Measurements from ENCODE around the gene KRT78. TPM values are rescaled to one million over a fixed set of nuclear protein-coding genes. Genes with fewer than 3 reads are reported as not detected.

KRT78 gene
- total RNA-seq, 1 donor from 2014 or later, result not detected

DNA sequence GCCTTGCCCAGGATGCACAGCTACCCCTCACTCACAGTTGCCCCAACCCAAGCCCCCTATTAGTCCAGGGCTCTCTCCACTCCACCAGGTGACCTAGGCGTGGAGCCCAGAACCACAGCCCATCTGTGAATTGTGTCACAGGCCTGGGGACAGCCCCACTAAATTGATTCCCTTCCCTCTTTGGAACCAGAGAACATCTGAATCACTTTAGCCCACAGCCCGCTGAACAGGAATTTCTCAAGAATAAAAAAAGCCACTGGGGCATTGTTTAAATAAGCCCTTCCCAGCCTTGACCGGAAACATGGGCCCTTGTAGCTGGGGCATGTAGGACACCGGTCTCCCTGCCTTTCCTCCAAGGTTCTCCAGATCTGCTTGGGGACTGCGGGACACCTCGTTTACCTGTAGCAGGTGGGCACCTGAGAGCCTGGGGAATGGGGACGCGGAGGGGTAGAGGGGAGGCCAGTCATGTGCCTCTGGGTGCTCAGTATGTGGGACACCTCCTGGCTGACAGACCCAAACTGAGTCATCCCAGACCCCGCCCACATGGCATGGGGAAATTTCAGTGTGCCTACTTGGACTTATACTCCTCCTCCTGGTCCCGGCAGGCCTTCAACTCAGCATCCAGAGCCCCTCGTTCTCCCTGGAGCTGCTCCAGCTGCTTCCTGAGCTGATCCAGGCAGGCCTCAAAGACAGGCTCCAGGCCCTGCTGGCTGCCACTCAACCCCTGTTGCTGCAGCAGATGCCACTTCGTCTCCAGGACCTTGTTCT is 1.3 kb downstream of the KRT78 start:
- no peak for DNase-seq (ENCODE audit: low spot score, unreplicated experiment)
- Mint-ChIP-seq H3K9me3 (ENCODE audit: low read depth) (no peaks in the 10 kb centered on the region), H3K27me3 (peaks cover 34% of the 10 kb centered on the region), H3K36me3 (ENCODE audit: insufficient read depth) (no peaks in the 10 kb centered on the region), H3K27ac (no peak overlapping the region), H3K4me1 (ENCODE audit: low read depth) (no peaks in the 10 kb centered on the region), H3K4me3 (ENCODE audit: low read depth) (no peak overlapping the region)
- TF ChIP-seq, protein P1, sequence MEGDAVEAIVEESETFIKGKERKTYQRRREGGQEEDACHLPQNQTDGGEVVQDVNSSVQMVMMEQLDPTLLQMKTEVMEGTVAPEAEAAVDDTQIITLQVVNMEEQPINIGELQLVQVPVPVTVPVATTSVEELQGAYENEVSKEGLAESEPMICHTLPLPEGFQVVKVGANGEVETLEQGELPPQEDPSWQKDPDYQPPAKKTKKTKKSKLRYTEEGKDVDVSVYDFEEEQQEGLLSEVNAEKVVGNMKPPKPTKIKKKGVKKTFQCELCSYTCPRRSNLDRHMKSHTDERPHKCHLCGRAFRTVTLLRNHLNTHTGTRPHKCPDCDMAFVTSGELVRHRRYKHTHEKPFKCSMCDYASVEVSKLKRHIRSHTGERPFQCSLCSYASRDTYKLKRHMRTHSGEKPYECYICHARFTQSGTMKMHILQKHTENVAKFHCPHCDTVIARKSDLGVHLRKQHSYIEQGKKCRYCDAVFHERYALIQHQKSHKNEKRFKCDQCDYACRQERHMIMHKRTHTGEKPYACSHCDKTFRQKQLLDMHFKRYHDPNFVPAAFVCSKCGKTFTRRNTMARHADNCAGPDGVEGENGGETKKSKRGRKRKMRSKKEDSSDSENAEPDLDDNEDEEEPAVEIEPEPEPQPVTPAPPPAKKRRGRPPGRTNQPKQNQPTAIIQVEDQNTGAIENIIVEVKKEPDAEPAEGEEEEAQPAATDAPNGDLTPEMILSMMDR (IDR thresholded peaks at IDR 0.05; ENCODE audit: unreplicated experiment), result no peak

GRCh38 chr12:52846356-52846970 is 2.3 kb downstream of the KRT78 start:
- Mint-ChIP-seq H3K4me1 (ENCODE audit: low read depth) (no peaks in the 10 kb centered on the region), H3K27me3 (peaks cover 26% of the 10 kb centered on the region), H3K36me3 (ENCODE audit: insufficient read depth) (no peaks in the 10 kb centered on the region), H3K9me3 (ENCODE audit: low read depth) (no peaks in the 10 kb centered on the region), H3K27ac (no peak overlapping the region), H3K4me3 (ENCODE audit: low read depth) (no peak overlapping the region)
- DNase-seq (ENCODE audit: low spot score, unreplicated experiment), result no peak
- TF ChIP-seq, protein P1 (IDR thresholded peaks at IDR 0.05; ENCODE audit: unreplicated experiment), result no peak

DNA sequence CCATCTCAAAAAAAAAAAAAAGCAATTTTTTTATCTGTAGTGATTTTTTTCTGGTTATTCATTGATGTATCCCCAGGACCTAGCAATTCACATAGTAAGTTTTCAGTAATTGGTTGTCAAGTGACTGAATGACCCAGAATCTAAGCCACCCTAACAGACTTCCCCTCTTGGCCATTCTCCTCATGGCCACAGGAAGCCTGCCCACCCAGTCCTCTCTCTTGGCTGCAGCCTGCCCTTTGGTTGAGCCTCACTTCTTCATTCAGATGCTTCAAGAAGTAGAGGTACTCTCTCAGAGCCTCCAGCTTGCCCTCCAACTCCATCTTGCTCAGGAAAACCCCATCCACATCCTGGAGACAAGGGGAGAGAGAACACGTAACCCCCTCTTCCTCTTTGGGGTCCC is 2.8 kb downstream of the KRT78 start:
- H3K27ac Mint-ChIP-seq, result no peak overlapping the region
- H3K4me1 Mint-ChIP-seq (ENCODE audit: low read depth), result no peaks in the 10 kb centered on the region
- no peaks in the 10 kb centered on the region for H3K36me3 Mint-ChIP-seq (ENCODE audit: insufficient read depth)
- TF ChIP-seq, protein P1 (IDR thresholded peaks at IDR 0.05; ENCODE audit: unreplicated experiment), result no peak
- no peaks in the 10 kb centered on the region for H3K9me3 Mint-ChIP-seq (ENCODE audit: low read depth)
- no peak overlapping the region for H3K4me3 Mint-ChIP-seq (ENCODE audit: low read depth)
- H3K27me3 Mint-ChIP-seq, result peaks cover 25% of the 10 kb centered on the region
- DNase-seq (ENCODE audit: low spot score, unreplicated experiment), result no peak

- Mint-ChIP-seq H3K4me3 (ENCODE audit: low read depth) (no peak overlapping the region), H3K9me3 (ENCODE audit: low read depth) (no peaks in the 10 kb centered on the region), H3K27ac (no peak overlapping the region), H3K27me3 (peaks cover 30% of the 10 kb centered on the region), H3K4me1 (ENCODE audit: low read depth) (no peaks in the 10 kb centered on the region), H3K36me3 (ENCODE audit: insufficient read depth) (no peaks in the 10 kb centered on the region)
- TF ChIP-seq, protein P1 (IDR thresholded peaks at IDR 0.05; ENCODE audit: unreplicated experiment), result no peak
- no peak for DNase-seq (ENCODE audit: low spot score, unreplicated experiment)
Observed at GRCh38 chr12:52844386-52844785, 4.4 kb downstream of the KRT78 start.

DNA sequence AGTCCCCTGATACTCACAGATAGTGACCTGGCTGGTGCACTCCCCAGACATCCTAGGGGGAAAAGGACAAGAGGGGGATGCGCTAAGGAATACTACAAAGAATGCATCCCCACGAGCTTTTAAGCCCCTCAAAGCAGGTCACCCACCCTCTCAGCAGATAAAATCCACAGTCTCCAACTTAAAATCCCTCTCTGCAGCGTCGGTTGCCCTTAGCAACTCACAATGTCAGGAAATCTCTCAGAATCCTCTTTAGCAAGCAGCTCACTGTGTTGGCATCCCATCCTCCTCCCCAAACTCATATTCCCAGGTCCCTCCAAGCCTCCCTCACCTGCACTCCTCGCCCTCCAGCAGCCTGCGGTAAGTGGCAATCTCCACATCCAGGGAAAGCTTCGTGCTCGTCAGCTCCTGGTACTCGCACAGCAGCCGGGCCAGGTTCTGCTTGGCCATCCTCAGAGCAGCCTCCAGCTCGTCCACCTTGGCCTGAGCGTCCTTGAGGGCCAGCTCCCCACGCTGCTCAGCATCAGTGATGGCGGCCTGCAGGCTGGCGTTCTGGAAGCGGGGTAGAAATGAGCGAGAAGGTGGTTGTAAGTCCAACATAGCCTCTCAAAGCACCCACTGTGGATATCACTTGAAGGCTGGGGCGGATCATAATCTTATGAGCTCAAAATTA is 9.2 kb downstream of the KRT78 start:
- Mint-ChIP-seq H3K27me3 (peaks cover 43% of the 10 kb centered on the region), H3K4me1 (ENCODE audit: low read depth) (no peaks in the 10 kb centered on the region), H3K9me3 (ENCODE audit: low read depth) (no peaks in the 10 kb centered on the region), H3K36me3 (ENCODE audit: insufficient read depth) (no peaks in the 10 kb centered on the region), H3K27ac (no peak overlapping the region), H3K4me3 (ENCODE audit: low read depth) (no peak overlapping the region)
- no peak for DNase-seq (ENCODE audit: low spot score, unreplicated experiment)
- TF ChIP-seq, protein P1 (IDR thresholded peaks at IDR 0.05; ENCODE audit: unreplicated experiment), result no peak
